Osteocyte (in vitro differentiated cells): ENCODE measurements around the gene TAX1BP1. TPM values are rescaled to one million over a fixed set of nuclear protein-coding genes. Genes with fewer than 3 reads are reported as not detected.

Source experiments
- DNase-seq: peaks from one replicate; pipeline ENCODE4 v3.0.0; 2021; ENCODE audit warnings: mixed read lengths; ENCODE audit not compliant: unreplicated experiment; ENCODE audit errors: extremely low spot score
- H3K27ac Mint-ChIP-seq: one replicate; pipeline ENCODE4 v1.8.0; 2021; ENCODE audit warnings: mild to moderate bottlenecking, mixed read lengths; ENCODE audit not compliant: unreplicated experiment
- H3K27me3 Mint-ChIP-seq: one replicate; pipeline ENCODE4 v1.8.0; 2021; ENCODE audit warnings: mixed read lengths; ENCODE audit not compliant: unreplicated experiment
- H3K36me3 Mint-ChIP-seq: one replicate; pipeline ENCODE4 v1.8.0; 2021; ENCODE audit warnings: mixed read lengths; ENCODE audit not compliant: unreplicated experiment
- H3K4me1 Mint-ChIP-seq: one replicate; pipeline ENCODE4 v1.8.0; 2021; ENCODE audit warnings: mixed read lengths; ENCODE audit not compliant: unreplicated experiment
- H3K4me3 Mint-ChIP-seq: one replicate; pipeline ENCODE4 v1.8.0; 2021; ENCODE audit warnings: mild to moderate bottlenecking, moderate library complexity, mixed read lengths; ENCODE audit not compliant: unreplicated experiment
- H3K9me3 Mint-ChIP-seq: one replicate; pipeline ENCODE4 v1.8.0; 2021; ENCODE audit warnings: mixed read lengths; ENCODE audit not compliant: unreplicated experiment
- total RNA-seq: library from RNA; stranded (reverse); gene quantifications from 2 replicates; pipeline ENCODE4 v1.2.1, GENCODE V29; 2021
- TF ChIP-seq, protein P1 (sequence below): fragments of 200-600 bp; sonication (generic); IDR thresholded peaks from 2 replicates; pipeline ENCODE4 v1.5.0; 2021; ENCODE audit warnings: antibody characterized with exemption, mild to moderate bottlenecking, moderate library complexity

Gene TAX1BP1
- total RNA-seq, 1 donor from 2014 or later, result 95.5 TPM

- H3K27me3 Mint-ChIP-seq, result no peaks in the 10 kb centered on the region
- H3K4me1 Mint-ChIP-seq, result peaks cover 12% of the 10 kb centered on the region
- TF ChIP-seq, protein P1, sequence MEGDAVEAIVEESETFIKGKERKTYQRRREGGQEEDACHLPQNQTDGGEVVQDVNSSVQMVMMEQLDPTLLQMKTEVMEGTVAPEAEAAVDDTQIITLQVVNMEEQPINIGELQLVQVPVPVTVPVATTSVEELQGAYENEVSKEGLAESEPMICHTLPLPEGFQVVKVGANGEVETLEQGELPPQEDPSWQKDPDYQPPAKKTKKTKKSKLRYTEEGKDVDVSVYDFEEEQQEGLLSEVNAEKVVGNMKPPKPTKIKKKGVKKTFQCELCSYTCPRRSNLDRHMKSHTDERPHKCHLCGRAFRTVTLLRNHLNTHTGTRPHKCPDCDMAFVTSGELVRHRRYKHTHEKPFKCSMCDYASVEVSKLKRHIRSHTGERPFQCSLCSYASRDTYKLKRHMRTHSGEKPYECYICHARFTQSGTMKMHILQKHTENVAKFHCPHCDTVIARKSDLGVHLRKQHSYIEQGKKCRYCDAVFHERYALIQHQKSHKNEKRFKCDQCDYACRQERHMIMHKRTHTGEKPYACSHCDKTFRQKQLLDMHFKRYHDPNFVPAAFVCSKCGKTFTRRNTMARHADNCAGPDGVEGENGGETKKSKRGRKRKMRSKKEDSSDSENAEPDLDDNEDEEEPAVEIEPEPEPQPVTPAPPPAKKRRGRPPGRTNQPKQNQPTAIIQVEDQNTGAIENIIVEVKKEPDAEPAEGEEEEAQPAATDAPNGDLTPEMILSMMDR, result no peak
- no peak overlapping the region for H3K27ac Mint-ChIP-seq
- H3K9me3 Mint-ChIP-seq, result peaks cover 3% of the 10 kb centered on the region
- no peak for DNase-seq
- no peak overlapping the region for H3K4me3 Mint-ChIP-seq
- H3K36me3 Mint-ChIP-seq, result peaks cover 7% of the 10 kb centered on the region
Observed at GRCh38 chr7:27868131-27868550, 128.2 kb downstream of the TAX1BP1 start.

- TF ChIP-seq, protein P1, result no peak
- peaks cover 3% of the 10 kb centered on the region for H3K36me3 Mint-ChIP-seq
- DNase-seq, result no peak
- H3K27ac Mint-ChIP-seq, result no peak overlapping the region
- no peaks in the 10 kb centered on the region for H3K27me3 Mint-ChIP-seq
- H3K9me3 Mint-ChIP-seq, result peaks cover 3% of the 10 kb centered on the region
- H3K4me3 Mint-ChIP-seq, result no peak overlapping the region
- H3K4me1 Mint-ChIP-seq, result peaks cover 19% of the 10 kb centered on the region
Observed at GRCh38 chr7:27869056-27869455, 129.1 kb downstream of the TAX1BP1 start.

- peaks cover 3% of the 10 kb centered on the region for H3K9me3 Mint-ChIP-seq
- H3K4me1 Mint-ChIP-seq, result peaks cover 34% of the 10 kb centered on the region
- H3K27ac Mint-ChIP-seq, result no peak overlapping the region
- DNase-seq, result no peak
- H3K4me3 Mint-ChIP-seq, result no peak overlapping the region
- TF ChIP-seq, protein P1, result no peak
- H3K27me3 Mint-ChIP-seq, result no peaks in the 10 kb centered on the region
- H3K36me3 Mint-ChIP-seq, result peaks cover 3% of the 10 kb centered on the region
Observed at GRCh38 chr7:27870595-27870994, 130.6 kb downstream of the TAX1BP1 start.

GRCh38 chr7:27871086-27871485 lies 131.1 kb downstream of the TAX1BP1 start:
- peaks cover 35% of the 10 kb centered on the region for H3K4me1 Mint-ChIP-seq
- no peak overlapping the region for H3K4me3 Mint-ChIP-seq
- no peak overlapping the region for H3K27ac Mint-ChIP-seq
- peaks cover 3% of the 10 kb centered on the region for H3K9me3 Mint-ChIP-seq
- TF ChIP-seq, protein P1, result no peak
- no peak for DNase-seq
- peaks cover 3% of the 10 kb centered on the region for H3K36me3 Mint-ChIP-seq
- no peaks in the 10 kb centered on the region for H3K27me3 Mint-ChIP-seq

DNA sequence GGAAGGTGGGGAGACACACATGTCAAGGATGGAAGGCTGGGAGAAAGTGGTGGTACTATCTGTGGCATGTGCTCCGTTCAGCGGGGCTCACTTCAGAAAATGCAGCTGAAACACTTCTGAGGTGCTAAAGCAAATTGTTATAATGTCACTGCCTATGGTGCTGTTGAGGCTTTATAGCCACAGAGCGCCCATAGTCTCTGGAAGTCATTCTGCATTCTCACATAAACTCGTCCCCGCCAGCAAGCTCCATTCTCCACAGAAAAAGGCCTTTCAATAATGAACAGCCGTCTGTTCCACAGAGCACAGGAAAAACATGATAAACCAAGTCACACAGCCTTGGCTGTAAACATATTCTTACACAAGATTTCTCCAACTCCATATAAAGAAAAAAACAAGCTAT lies 131.9 kb downstream of the TAX1BP1 start:
- H3K4me3 Mint-ChIP-seq, result no peak overlapping the region
- H3K27ac Mint-ChIP-seq, result no peak overlapping the region
- peaks cover 3% of the 10 kb centered on the region for H3K9me3 Mint-ChIP-seq
- DNase-seq, result no peak
- H3K36me3 Mint-ChIP-seq, result peaks cover 3% of the 10 kb centered on the region
- peaks cover 40% of the 10 kb centered on the region for H3K4me1 Mint-ChIP-seq
- TF ChIP-seq, protein P1, result no peak
- no peaks in the 10 kb centered on the region for H3K27me3 Mint-ChIP-seq
